Hepatocyte (in vitro differentiated cells): ENCODE measurements around the gene PTPRN2. TPM values are rescaled to one million over a fixed set of nuclear protein-coding genes. Genes with fewer than 3 reads are reported as not detected.

Source experiments
- DNase-seq: peaks from one replicate; pipeline ENCODE4 v3.0.0-alpha.2; 2016; ENCODE audit warnings: low spot score
- H2AFZ ChIP-seq: fragments of 200-600 bp; sonication (generic); 2 replicates; pipeline ENCODE4 v1.6.0; 2016; ENCODE audit warnings: antibody characterized with exemption, mild to moderate bottlenecking
- H3K27ac ChIP-seq: fragments of 200-600 bp; sonication (generic); 2 replicates; pipeline ENCODE4 v1.5.1; 2016; ENCODE audit warnings: mild to moderate bottlenecking
- H3K27me3 ChIP-seq: fragments of 200-600 bp; sonication (generic); 2 replicates; pipeline ENCODE4 v1.6.1; 2016
- H3K36me3 ChIP-seq: fragments of 200-600 bp; sonication (generic); replicated peaks from 2 replicates; pipeline ENCODE4 v1.5.1; 2016; ENCODE audit warnings: low read depth; ENCODE audit not compliant: insufficient read depth
- H3K4me1 ChIP-seq: fragments of 200-600 bp; sonication (generic); 2 replicates; pipeline ENCODE4 v1.5.1; 2016; ENCODE audit warnings: mild to moderate bottlenecking, moderate library complexity; ENCODE audit not compliant: insufficient read depth
- H3K4me2 ChIP-seq: fragments of 200-600 bp; sonication (generic); 2 replicates; pipeline ENCODE4 v1.6.0; 2016
- H3K4me3 ChIP-seq: fragments of 200-600 bp; sonication (generic); 2 replicates; pipeline ENCODE4 v1.5.1; 2016; ENCODE audit warnings: mild to moderate bottlenecking
- H3K79me2 ChIP-seq: fragments of 200-600 bp; sonication (generic); 2 replicates; pipeline ENCODE4 v1.6.0; 2017; ENCODE audit warnings: mild to moderate bottlenecking
- H3K9me2 ChIP-seq: fragments of 200-600 bp; sonication (generic); replicated peaks from 2 replicates; pipeline ENCODE4 v1.6.0; 2017; ENCODE audit warnings: mild to moderate bottlenecking; ENCODE audit not compliant: insufficient read depth
- H3K9me3 ChIP-seq: fragments of 200-600 bp; sonication (generic); 2 replicates; pipeline ENCODE4 v1.5.1; 2016; ENCODE audit warnings: low read depth, mild to moderate bottlenecking
- H4K20me1 ChIP-seq: fragments of 200-600 bp; sonication (generic); 2 replicates; pipeline ENCODE4 v1.6.0; 2016; ENCODE audit warnings: mild to moderate bottlenecking; ENCODE audit not compliant: insufficient read depth, poor library complexity, severe bottlenecking
- EZH2 ChIP-seq: fragments of 200-600 bp; sonication (generic); IDR thresholded peaks from 2 replicates; pipeline ENCODE4 v1.6.1; 2016; ENCODE audit warnings: antibody characterized with exemption, mild to moderate bottlenecking, borderline replicate concordance
- EZH2phosphoT487 ChIP-seq: fragments of 200-600 bp; sonication (generic); IDR thresholded peaks from one replicate; pipeline ENCODE4 v1.6.1; 2018; ENCODE audit warnings: antibody characterized with exemption, mild to moderate bottlenecking, low read depth, moderate library complexity; ENCODE audit not compliant: unreplicated experiment, severe bottlenecking
- WGBS: methylation state at CpG from one replicate; pipeline ENCODE4 v1.1.6; 2016; ENCODE audit warnings: low lambda C conversion rate; ENCODE audit errors: missing lambda C conversion rate; 5-methylcytosine and 5-hydroxymethylcytosine counted together
- polyA plus RNA-seq: library from polyadenylated mRNA; unstranded; fragments of >200 nt; fragmentation: Nextera tagmentation; extraction: Ambion mirVana; gene quantifications from 2 replicates; pipeline ENCODE4 v1.2.1, GENCODE V29; 2016
- total RNA-seq: library from RNA; depleted of rRNA; stranded (reverse); fragments of >200 nt; gene quantifications from 2 replicates; pipeline ENCODE4 v1.2.3, GENCODE V29; 2014
- TF ChIP-seq, protein P1 (sequence below): fragments of 200-600 bp; sonication (generic); IDR thresholded peaks from 2 replicates; pipeline ENCODE4 v1.5.1; 2016; ENCODE audit warnings: antibody characterized with exemption, mild to moderate bottlenecking; ENCODE audit not compliant: poor library complexity

The PTPRN2 gene
- total and polyA plus RNA-seq, 2 experiments from 2014 or later = 2.1 to 3.3 TPM

DNA sequence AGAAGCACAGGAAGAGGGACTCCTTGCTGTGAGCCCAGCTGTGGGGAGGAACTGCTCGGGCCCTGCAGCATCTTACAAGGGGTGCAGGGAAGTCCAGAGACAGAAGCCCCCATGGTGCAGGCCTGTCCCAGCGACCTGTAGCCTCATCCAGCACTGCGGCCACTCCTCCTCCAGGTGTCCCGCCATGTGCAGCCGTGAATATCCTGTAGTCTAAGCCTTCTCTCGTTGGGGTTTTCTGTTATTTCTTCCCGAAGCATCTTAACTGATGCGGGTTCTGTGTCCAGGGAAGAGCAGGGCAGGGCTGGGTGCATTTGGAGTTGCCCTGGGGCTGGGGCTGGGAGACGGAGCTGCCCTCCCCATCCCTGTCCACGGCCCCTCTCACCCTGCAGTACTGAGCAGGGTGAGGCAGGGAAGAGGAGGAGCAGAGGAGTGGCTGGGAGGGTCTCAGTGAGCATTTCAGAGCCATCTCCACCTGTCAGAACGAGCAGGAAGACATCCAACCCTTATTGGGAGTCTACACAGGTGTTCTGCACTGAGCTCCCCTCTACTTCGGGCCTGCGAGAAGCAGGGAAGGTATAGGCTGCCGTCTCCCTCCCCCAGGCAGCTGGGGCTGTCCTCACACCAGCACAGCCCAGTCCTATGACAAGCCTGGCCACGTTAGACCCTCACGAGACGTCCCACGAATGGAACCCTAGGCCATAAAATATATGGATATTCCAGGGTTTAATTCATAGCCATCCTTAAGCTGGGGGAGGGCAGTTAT lies 756.3 kb downstream of the PTPRN2 start:
- Histone ChIP-seq H3K27ac (no peak overlapping the region), H3K4me2 (no peak overlapping the region), H3K9me3 (no peaks in the 10 kb centered on the region), H3K79me2 (no peaks in the 10 kb centered on the region), H3K4me3 (no peak overlapping the region), H2AFZ (no peak overlapping the region), H4K20me1 (no peaks in the 10 kb centered on the region), H3K36me3 (no peaks in the 10 kb centered on the region), H3K9me2 (no peaks in the 10 kb centered on the region), H3K27me3 (peaks cover 4% of the 10 kb centered on the region), H3K4me1 (no peaks in the 10 kb centered on the region)
- no peak for TF ChIP-seq EZH2
- TF ChIP-seq, protein P1, sequence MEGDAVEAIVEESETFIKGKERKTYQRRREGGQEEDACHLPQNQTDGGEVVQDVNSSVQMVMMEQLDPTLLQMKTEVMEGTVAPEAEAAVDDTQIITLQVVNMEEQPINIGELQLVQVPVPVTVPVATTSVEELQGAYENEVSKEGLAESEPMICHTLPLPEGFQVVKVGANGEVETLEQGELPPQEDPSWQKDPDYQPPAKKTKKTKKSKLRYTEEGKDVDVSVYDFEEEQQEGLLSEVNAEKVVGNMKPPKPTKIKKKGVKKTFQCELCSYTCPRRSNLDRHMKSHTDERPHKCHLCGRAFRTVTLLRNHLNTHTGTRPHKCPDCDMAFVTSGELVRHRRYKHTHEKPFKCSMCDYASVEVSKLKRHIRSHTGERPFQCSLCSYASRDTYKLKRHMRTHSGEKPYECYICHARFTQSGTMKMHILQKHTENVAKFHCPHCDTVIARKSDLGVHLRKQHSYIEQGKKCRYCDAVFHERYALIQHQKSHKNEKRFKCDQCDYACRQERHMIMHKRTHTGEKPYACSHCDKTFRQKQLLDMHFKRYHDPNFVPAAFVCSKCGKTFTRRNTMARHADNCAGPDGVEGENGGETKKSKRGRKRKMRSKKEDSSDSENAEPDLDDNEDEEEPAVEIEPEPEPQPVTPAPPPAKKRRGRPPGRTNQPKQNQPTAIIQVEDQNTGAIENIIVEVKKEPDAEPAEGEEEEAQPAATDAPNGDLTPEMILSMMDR = no peak
- TF ChIP-seq EZH2phosphoT487 = no peak
- no peak for DNase-seq
- WGBS = 87% methylated on average over 18 of the region's 18 CpGs

DNA sequence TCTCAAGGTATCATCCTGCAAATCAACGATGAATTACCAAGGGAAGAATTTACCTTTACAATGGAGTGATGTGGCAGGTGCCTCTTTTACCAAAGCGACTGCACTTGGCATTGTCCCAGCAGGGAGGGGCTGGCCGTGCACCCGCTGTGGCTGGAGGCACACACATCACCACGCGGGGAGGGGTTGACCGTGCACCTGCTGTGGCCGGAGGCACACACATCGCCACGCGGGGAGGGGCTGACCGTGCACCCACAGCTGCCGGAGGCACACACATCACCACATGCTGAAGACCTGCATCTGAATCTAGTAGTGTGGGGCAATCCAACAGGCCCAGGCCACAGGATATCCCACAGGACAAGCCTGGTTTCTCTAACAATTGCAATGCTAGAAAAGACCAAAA lies 757.3 kb downstream of the PTPRN2 start:
- Histone ChIP-seq H3K36me3 (no peaks in the 10 kb centered on the region), H3K9me3 (no peaks in the 10 kb centered on the region), H3K4me3 (no peak overlapping the region), H3K27me3 (no peaks in the 10 kb centered on the region), H2AFZ (no peak overlapping the region), H4K20me1 (no peaks in the 10 kb centered on the region), H3K4me2 (no peak overlapping the region), H3K4me1 (no peaks in the 10 kb centered on the region), H3K9me2 (no peaks in the 10 kb centered on the region), H3K27ac (no peak overlapping the region), H3K79me2 (no peaks in the 10 kb centered on the region)
- 93% methylated on average over 13 of the region's 13 CpGs for WGBS
- TF ChIP-seq, protein P1 = no peak
- no peak for TF ChIP-seq EZH2
- no peak for TF ChIP-seq EZH2phosphoT487
- DNase-seq = no peak

DNA sequence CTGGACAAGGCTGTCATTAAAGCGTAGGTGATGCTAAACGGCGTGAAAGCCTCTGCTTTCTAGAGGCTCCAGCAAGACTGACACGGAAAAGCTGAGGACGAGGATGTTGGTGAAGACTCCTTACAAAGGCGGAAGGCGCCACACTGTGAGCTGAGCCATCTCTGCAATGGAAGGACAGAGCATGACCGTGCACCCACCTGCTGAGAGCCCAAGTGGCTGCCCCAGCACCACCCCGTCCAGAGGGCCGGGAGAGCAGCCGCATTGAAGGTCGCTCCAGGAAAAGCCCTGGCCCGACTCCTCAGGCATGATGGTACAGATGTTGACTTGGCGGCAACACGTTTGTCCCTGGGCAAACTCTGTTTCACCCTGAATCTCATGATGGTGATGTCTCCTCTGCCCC lies 758.1 kb downstream of the PTPRN2 start:
- no peaks in the 10 kb centered on the region for H3K79me2 ChIP-seq
- no peaks in the 10 kb centered on the region for H3K27me3 ChIP-seq
- no peaks in the 10 kb centered on the region for H3K9me3 ChIP-seq
- no peaks in the 10 kb centered on the region for H3K36me3 ChIP-seq
- no peak for DNase-seq
- no peak for TF ChIP-seq EZH2
- TF ChIP-seq, protein P1 = no peak
- TF ChIP-seq EZH2phosphoT487 = no peak
- WGBS = 91% methylated on average over 15 of the region's 15 CpGs
- H4K20me1 ChIP-seq = no peaks in the 10 kb centered on the region
- H3K27ac ChIP-seq = no peak overlapping the region
- no peaks in the 10 kb centered on the region for H3K4me1 ChIP-seq
- no peaks in the 10 kb centered on the region for H3K9me2 ChIP-seq
- no peak overlapping the region for H3K4me2 ChIP-seq
- H3K4me3 ChIP-seq = no peak overlapping the region
- no peak overlapping the region for H2AFZ ChIP-seq
